Endothelial cell of umbilical vein (primary cell): ENCODE measurements around the gene TTC27. TPM values are rescaled to one million over a fixed set of nuclear protein-coding genes. Genes with fewer than 3 reads are reported as not detected.
"Not testable (repeated sequence)": the region's sequence is repeated elsewhere in the genome, so short reads cannot be mapped to it uniquely, and the experiment has no call there.

Experiments
- BruUV-seq: library from RNA; stranded (reverse); fragments of 400-500 nt; replicated peaks from 2 replicates; lab custom pipeline; 2021; lab: Mats Ljungman, UMichigan
- CTCF ChIA-PET: fragments of 300-600, 350-600 bp; sonication (Branson Sonifier 250); formaldehyde crosslinking; loops from one replicate; lab custom pipeline; 2021; ENCODE audit warnings: antibody characterized with exemption, inconsistent platforms; lab: Charles Lee
- POLR2A ChIA-PET: fragments of 300-600, 350-600 bp; sonication (Branson Sonifier 250); formaldehyde crosslinking; loops from one replicate; lab custom pipeline; 2021; ENCODE audit warnings: antibody characterized with exemption, inconsistent platforms; lab: Charles Lee
- DNase-seq: peaks from one replicate; pipeline ENCODE4 v3.0.0-alpha.2; 2011; ENCODE audit warnings: low read depth, low spot score
- FAIRE-seq: peaks from 2 replicates; lab custom pipeline; 2011; peaks lifted over from hg19 to GRCh38; lab: Jason Lieb, UNC
- H2AFZ ChIP-seq: 2 replicates; pipeline ENCODE4 v1.6.0; 2012; ENCODE audit warnings: low read depth, low read length, control low read depth, inconsistent platforms
- H3K27ac ChIP-seq: 2 replicates; pipeline ENCODE4 v1.5.1; 2011; ENCODE audit warnings: low read depth, mild to moderate bottlenecking, control low read depth, low read length, moderate library complexity; ENCODE audit not compliant: insufficient read depth
- H3K27me3 ChIP-seq, 2 experiments: 2 replicates each; pipeline versions ENCODE4 v1.6.0 to v1.6.1; 2011; ENCODE audit warnings: low read length in 2 of 2, mixed read lengths in 1 of 2; ENCODE audit not compliant: control insufficient read depth in 2 of 2, insufficient read depth in 2 of 2
- H3K36me3 ChIP-seq, 2 experiments: 2 replicates in 1 of 2; 3 replicates in 1 of 2; pipeline ENCODE4 v1.5.1; 2011; ENCODE audit warnings: low read length in 2 of 2, mild to moderate bottlenecking in 1 of 2, moderate library complexity in 1 of 2; ENCODE audit not compliant: control insufficient read depth in 2 of 2, insufficient read depth in 2 of 2; ENCODE audit errors: extremely low read depth in 1 of 2
- H3K4me1 ChIP-seq: 3 replicates; pipeline ENCODE4 v1.5.1; 2011; ENCODE audit warnings: mild to moderate bottlenecking, low read length; ENCODE audit not compliant: control insufficient read depth, insufficient read depth; ENCODE audit errors: extremely low read depth
- H3K4me2 ChIP-seq: 2 replicates; pipeline ENCODE4 v1.6.1; 2011; ENCODE audit warnings: low read length, control low read depth, mixed read lengths; ENCODE audit not compliant: insufficient read depth
- H3K4me3 ChIP-seq, 3 experiments: fragments of 200-600 bp in 1 of 3; sonication (generic), shearing (Covaris generic) in 1 of 3; replicated peaks in 1 of 3; 2 replicates each; pipeline ENCODE4 v1.5.1; 2011 to 2016; ENCODE audit warnings: control low read depth in 3 of 3, low read length in 3 of 3, mild to moderate bottlenecking in 2 of 3, inconsistent platforms in 1 of 3, low read depth in 1 of 3, moderate library complexity in 1 of 3; ENCODE audit not compliant: insufficient read depth in 1 of 3
- H3K79me2 ChIP-seq: 2 replicates; pipeline ENCODE4 v1.6.0; 2012; ENCODE audit warnings: low read length, inconsistent platforms; ENCODE audit not compliant: control insufficient read depth, insufficient read depth
- H3K9ac ChIP-seq: replicated peaks from 2 replicates; pipeline ENCODE3; 2011; ENCODE audit warnings: low read length, control low read depth; ENCODE audit not compliant: insufficient read depth; ENCODE audit errors: extremely low read depth
- H3K9me1 ChIP-seq: replicated peaks from 3 replicates; pipeline ENCODE4 v1.6.0; 2011; ENCODE audit warnings: mild to moderate bottlenecking, low read length; ENCODE audit not compliant: control insufficient read depth, insufficient read depth; ENCODE audit errors: extremely low read depth
- H3K9me3 ChIP-seq: replicated peaks from 2 replicates; pipeline ENCODE4 v1.5.1; 2012; ENCODE audit warnings: low read length, inconsistent platforms; ENCODE audit not compliant: control insufficient read depth, insufficient read depth
- H4K20me1 ChIP-seq: replicated peaks from 2 replicates; pipeline ENCODE3; 2011; ENCODE audit warnings: mild to moderate bottlenecking, low read length; ENCODE audit not compliant: control insufficient read depth, insufficient read depth; ENCODE audit errors: extremely low read depth
- FOS ChIP-seq: IDR thresholded peaks from 2 replicates; pipeline ENCODE4 v1.6.1; 2011; ENCODE audit warnings: mild to moderate bottlenecking, low read length, moderate library complexity, borderline replicate concordance; ENCODE audit not compliant: insufficient read depth
- GATA2 ChIP-seq: IDR thresholded peaks from 2 replicates; pipeline ENCODE4 v1.7.0; 2011; ENCODE audit warnings: low read depth, mild to moderate bottlenecking, moderate library complexity, mixed read lengths, low read length; ENCODE audit not compliant: insufficient read length, insufficient read depth
- JUN ChIP-seq: IDR thresholded peaks from 2 replicates; pipeline ENCODE4 v1.6.1; 2011; ENCODE audit warnings: borderline replicate concordance, low read depth; ENCODE audit not compliant: insufficient read length, insufficient read depth
- POLR2A ChIP-seq: IDR thresholded peaks from 2 replicates; pipeline ENCODE4 v1.6.1; 2012; ENCODE audit warnings: low read depth, mild to moderate bottlenecking, control low read depth, low read length
- POLR2AphosphoS5 ChIP-seq: IDR thresholded peaks from 2 replicates; pipeline ENCODE4 v1.6.1; 2012; ENCODE audit warnings: low read depth, mild to moderate bottlenecking, control low read depth, low read length, moderate library complexity; ENCODE audit not compliant: insufficient read depth
- dilution Hi-C: fragments of 300-500 bp; cut with MboI; formaldehyde crosslinking; loops from one replicate; pipeline ENCODE4 v1.15.0; 2019; ENCODE audit warnings: low sequenced_read_pairs; ENCODE audit not compliant: extremely low pct_ligation_motif_present
- intact Hi-C: fragments of 100-400 bp; cut with micrococcal nuclease; formaldehyde crosslinking; loops from one replicate; pipeline ENCODE4 v1.10.0; 2022
- microRNA-seq: library from miRNA; unstranded; fragments of <30 nt; microRNA quantifications from one replicate; pipeline ENCODE4 v1.2.0, GENCODE V29; 2021; ENCODE audit warnings: borderline number of aligned reads, borderline replicate concordance
- polyA plus RNA-seq, 4 experiments: library from polyadenylated mRNA; depleted of rRNA in 3 of 4; stranded (reverse) in 3 of 4; unstranded in 1 of 4; fragments of >200 nt; gene quantifications; 2 replicates each; pipeline versions ENCODE4 v1.2.1 to v1.2.3, GENCODE V29; 2011 to 2012; ENCODE audit warnings: missing spikeins in 1 of 4
- small RNA-seq: library from RNA; depleted of rRNA; stranded (forward); fragments of <200 nt; gene quantifications from one replicate; pipeline ENCODE3, GENCODE V24; 2012; ENCODE audit warnings: low replicate concordance, low read depth; ENCODE audit not compliant: insufficient read depth, insufficient read length
- total RNA-seq: library from RNA; stranded (reverse); gene quantifications from 2 replicates; pipeline ENCODE4 v1.2.3, GENCODE V29; 2021

The TTC27 gene
- total and polyA plus RNA-seq, 2 donors (not counting 3 experiments of a cell fraction or from before 2014, with no cell fraction given) = 16.3 to 20.1 TPM

DNA sequence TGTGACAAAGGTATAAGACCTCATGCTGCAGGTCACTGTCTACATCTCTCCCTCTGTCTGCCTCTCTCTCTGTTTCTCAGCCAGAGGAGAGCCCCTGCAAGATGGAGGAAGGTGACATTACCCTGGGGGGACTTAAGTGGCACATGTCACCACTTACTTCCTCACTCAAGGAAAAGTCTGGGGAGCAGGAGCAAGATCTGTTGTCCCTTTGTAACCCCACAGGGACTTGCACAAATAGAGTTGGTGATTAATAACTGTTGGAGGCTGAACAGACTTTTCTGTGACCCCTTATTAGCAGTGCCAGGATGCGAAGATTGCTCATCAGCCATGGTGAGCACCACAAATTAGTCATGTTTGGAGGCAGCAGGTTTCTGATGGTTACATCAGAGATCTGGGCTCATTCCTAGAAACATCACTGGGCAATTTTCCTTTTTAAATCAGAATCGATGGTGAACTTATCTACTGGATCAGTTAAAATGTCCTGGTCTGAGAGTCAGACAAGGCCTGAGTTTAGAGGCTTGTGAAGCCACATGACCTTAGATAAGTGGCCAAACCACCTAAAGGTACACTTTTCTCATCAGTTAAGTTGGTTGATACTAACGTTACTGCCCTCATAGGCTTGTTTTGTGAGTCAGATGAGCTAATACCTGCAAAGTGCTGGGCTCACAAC lies 237.7 kb downstream of the TTC27 start:
- dilution Hi-C loops (no loop called here), intact Hi-C loops (no loop called here)
- Histone ChIP-seq H4K20me1 (no peaks in the 10 kb centered on the region), H3K36me3 (no peaks in the 10 kb centered on the region), H3K4me2 (no peak overlapping the region), H3K9me1 (no peaks in the 10 kb centered on the region), H3K9me3 (no peaks in the 10 kb centered on the region), H2AFZ (peak overlapping the region; percentile 36), H3K9ac (no peak overlapping the region), H3K27me3 (no peaks in the 10 kb centered on the region), H3K79me2 (no peaks in the 10 kb centered on the region), H3K4me3 (no peak overlapping the region), H3K27ac (no peak overlapping the region), H3K4me1 (peaks cover 15% of the 10 kb centered on the region)
- peak; percentile 18 for FAIRE-seq
- TF ChIP-seq POLR2AphosphoS5 = peak; percentile 35
- TF ChIP-seq GATA2 = peak; percentile 69
- TF ChIP-seq POLR2A = no peak
- peak; percentile 64 for TF ChIP-seq JUN
- TF ChIP-seq FOS = peak; percentile 90
- CTCF ChIA-PET = no interaction called here
- peak; percentile 71 for DNase-seq
- POLR2A ChIA-PET = no interaction called here
- BruUV-seq = no TSS peak

DNA sequence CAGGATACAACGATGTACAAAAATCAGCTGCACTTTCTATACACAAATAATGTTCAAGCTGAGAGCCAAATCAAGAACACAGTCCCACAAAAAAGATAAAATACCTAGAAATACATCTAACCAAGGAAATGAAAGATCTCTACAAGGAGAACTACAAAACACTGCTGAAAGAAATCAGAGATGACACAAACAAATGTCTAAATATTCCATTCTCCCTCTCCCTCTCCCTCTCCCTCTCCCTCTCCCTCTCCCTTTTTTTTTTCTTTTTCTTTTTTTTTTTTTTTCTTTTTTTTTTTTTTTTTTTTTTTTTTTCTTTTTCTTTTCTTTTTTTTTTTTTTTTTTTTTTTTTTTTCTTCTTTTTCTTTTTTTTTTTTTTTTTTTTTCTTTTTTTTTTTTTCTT lies 238.6 kb downstream of the TTC27 start:
- DNase-seq, H3K27me3 ChIP-seq, H2AFZ ChIP-seq, H3K27ac ChIP-seq, H3K79me2 ChIP-seq, H3K36me3 ChIP-seq, H3K4me2 ChIP-seq, H4K20me1 ChIP-seq, dilution Hi-C loops, H3K9ac ChIP-seq, CTCF ChIA-PET, BruUV-seq, POLR2A ChIA-PET, H3K9me3 ChIP-seq, H3K4me3 ChIP-seq, H3K9me1 ChIP-seq, intact Hi-C loops: not testable (repeated sequence)
- H3K4me1 ChIP-seq = peaks cover 15% of the 10 kb centered on the region
- FAIRE-seq = peak; percentile 55

Small RNA genes lying within 50 kb of the gene (microRNA-seq; reads per million reads assigned to microRNA genes)
- not detected for gene MIR4765

Small RNA genes lying within 50 kb of the gene (small RNA-seq; reads per million reads assigned to genes)
- gene MIR4765 = not detected
